AG10803 (cell line): ENCODE data around the gene ACOT8.

Source experiments
- DNase-seq: peaks from one replicate; pipeline ENCODE4 v3.0.0; 2010; ENCODE audit warnings: low read depth
- H3K4me3 ChIP-seq: 2 replicates; pipeline ENCODE4 v1.5.1; 2011; ENCODE audit warnings: mild to moderate bottlenecking, low read length, control low read depth
- CTCF ChIP-seq: conservative IDR thresholded peaks from 2 replicates; pipeline ENCODE4 v1.5.1; 2011; ENCODE audit warnings: mild to moderate bottlenecking, low read length, control low read depth, inconsistent platforms

ACOT8 gene

DNA sequence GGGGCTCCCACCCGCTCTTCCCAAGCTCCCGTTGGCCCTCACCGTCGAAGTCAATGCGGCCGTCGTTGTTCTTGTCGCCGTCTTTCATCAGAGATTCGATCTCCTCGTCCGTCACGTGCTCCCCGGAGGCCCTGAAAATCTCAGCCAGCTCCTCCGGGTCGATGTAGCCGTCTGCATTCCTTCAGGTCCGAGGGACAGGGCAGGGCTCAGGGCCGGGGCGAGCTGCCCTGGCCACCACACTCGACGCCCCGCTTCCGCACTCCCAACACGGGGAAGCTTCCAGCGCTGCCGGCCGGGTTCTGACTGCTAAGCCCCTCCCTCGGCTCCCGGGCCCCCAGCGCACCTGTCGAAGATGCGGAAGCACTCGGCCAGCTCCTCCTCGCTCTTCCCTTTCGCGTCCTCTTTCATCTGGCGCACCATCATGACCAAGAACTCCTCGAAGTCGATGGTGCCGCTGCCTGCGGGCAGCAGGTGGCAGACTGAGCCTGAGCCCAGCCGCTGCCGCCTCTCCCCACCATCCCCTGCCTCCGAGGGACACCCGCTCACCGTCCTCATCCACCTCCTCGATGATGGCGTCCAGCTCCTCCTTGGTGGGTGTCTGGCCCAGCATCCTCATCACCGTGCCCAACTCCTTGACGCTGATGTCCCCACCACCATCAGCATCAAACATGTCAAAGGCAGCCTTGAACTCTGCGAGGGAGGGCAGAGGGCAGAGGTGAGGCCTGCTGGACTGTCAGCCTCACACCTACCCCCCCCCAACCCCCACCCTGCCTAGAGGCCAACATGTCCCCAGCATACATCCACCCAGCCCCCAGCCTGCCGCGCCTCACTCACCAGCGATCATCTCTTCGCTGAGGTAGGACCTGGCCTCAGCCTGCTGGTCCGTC is 33.0 kb downstream of the ACOT8 start:
- peak; percentile 43 for DNase-seq
- peak; percentile 52 for TF ChIP-seq CTCF
- no peak overlapping the region for H3K4me3 ChIP-seq

DNA sequence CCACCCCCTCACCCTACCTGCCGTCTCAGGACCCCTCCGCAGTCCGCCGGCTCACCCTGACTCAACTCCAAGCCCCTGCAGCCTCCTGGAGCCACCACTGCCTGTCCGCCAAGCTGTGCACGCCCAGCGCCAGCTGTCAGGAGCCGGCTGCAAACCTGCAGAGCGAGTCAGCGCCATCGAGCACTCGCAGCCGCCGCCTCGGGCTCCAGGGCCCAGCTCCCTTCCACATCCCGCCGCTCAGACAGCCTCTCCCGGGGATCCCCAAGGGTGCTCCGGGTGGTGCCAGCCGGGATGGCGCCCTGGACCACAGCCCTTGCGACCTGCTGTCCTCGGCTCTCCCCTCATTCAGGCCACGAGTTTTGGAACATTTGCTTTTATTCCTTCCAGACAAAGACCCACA is 34.3 kb downstream of the ACOT8 start:
- DNase-seq, result peak; percentile 27
- no peak overlapping the region; the same call in 1 of the 2 replicates for H3K4me3 ChIP-seq
- TF ChIP-seq CTCF, result no peak

GRCh38 chr20:45821947-45822346 is 35.2 kb downstream of the ACOT8 start:
- H3K4me3 ChIP-seq, result no peak overlapping the region

DNA sequence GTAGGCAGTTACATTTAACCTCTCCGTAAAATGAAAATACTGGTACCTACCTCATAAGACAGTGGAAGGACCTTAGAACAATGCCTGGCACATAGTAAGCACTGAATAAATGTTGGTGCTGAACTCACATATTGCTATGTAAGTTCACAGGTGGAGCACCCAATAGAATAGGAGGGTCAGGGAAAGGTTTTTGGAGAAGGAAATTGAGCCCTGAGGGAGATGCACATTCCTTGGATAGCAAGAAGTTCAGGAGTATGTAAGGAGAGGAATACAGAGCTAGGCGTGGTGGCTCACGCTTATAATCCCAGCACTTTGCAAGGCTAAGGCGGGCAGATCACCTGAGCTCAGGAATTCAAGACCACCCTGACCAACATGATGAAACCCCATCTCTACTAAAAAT is 37.7 kb downstream of the ACOT8 start:
- no peak for DNase-seq
- H3K4me3 ChIP-seq, result no peak overlapping the region
- no peak for TF ChIP-seq CTCF

More at GRCh38 chr20:45821947-45822346, 35.2 kb downstream of the ACOT8 start:
- no peak for DNase-seq
- TF ChIP-seq CTCF, result no peak

- TF ChIP-seq CTCF, result no peak
- H3K4me3 ChIP-seq, result no peak overlapping the region
- no peak for DNase-seq
Measured at GRCh38 chr20:45818239-45818638, 39.0 kb downstream of the ACOT8 start.

- DNase-seq, result peak; percentile 90
- TF ChIP-seq CTCF, result no peak
- H3K4me3 ChIP-seq, result no peak overlapping the region
Measured at GRCh38 chr20:45817376-45818194, 39.6 kb downstream of the ACOT8 start.
